HEK293 (cell line): ENCODE data around the gene RASA3.
"Not testable (repeated sequence)": the region's sequence is repeated elsewhere in the genome, so short reads cannot be mapped to it uniquely, and the experiment has no call there.

Experiments used
- CTCF ChIA-PET: fragments of 350-600 bp; formaldehyde crosslinking; extraction: SDS; loops from one replicate; lab custom pipeline; 2021; ENCODE audit warnings: antibody characterized with exemption; lab: Yijun Ruan, JAX
- POLR2A ChIA-PET: fragments of 300-600 bp; formaldehyde crosslinking; extraction: SDS; loops from one replicate; lab custom pipeline; 2020; ENCODE audit warnings: antibody characterized with exemption, inconsistent platforms; lab: Yijun Ruan, JAX
- H3K27ac ChIP-seq: fragments of 200-500 bp; sonication (Bioruptor generic); 2 replicates; pipeline ENCODE4 v1.5.1; 2014; ENCODE audit warnings: low read depth, low read length, control low read depth, inconsistent platforms; ENCODE audit errors: extremely low read depth
- H3K36me3 ChIP-seq, 2 experiments: fragments of 200-500 bp in 1 of 2; sonication (Bioruptor generic) in 1 of 2; 1 replicate in 1 of 2; 2 replicates in 1 of 2; pipeline ENCODE4 v1.5.1; 2014 to 2017; ENCODE audit warnings: inconsistent platforms in 2 of 2, low read length in 2 of 2; ENCODE audit not compliant: control insufficient read depth in 2 of 2, insufficient read depth in 1 of 2
- H3K4me1 ChIP-seq: fragments of 200-500 bp; sonication (Bioruptor generic); 2 replicates; pipeline ENCODE4 v1.5.1; 2014; ENCODE audit warnings: mild to moderate bottlenecking, low read length, inconsistent platforms; ENCODE audit not compliant: control insufficient read depth, insufficient read depth
- H3K4me3 ChIP-seq: 2 replicates; pipeline ENCODE4 v1.5.1; 2011; ENCODE audit warnings: low read depth, mild to moderate bottlenecking, control low read depth, low read length, moderate library complexity
- H3K9me3 ChIP-seq: fragments of 200-500 bp; sonication (Bioruptor generic); 2 replicates; pipeline ENCODE4 v1.5.1; 2014; ENCODE audit warnings: low read depth, low read length, inconsistent platforms; ENCODE audit not compliant: control insufficient read depth, insufficient read depth
- KLF9 ChIP-seq: fragments of 450-650 bp; formaldehyde crosslinking; IDR thresholded peaks from 2 replicates; pipeline ENCODE4 v1.5.1; 2016; ENCODE audit warnings: missing biosample characterization, missing genetic modification characterization, low read depth
- MZF1 ChIP-seq: fragments of 450-650 bp; formaldehyde crosslinking; IDR thresholded peaks from 2 replicates; pipeline ENCODE4 v1.5.1; 2017; ENCODE audit warnings: missing biosample characterization, missing genetic modification characterization, borderline replicate concordance
- PATZ1 ChIP-seq: fragments of 450-650 bp; formaldehyde crosslinking; IDR thresholded peaks from 2 replicates; pipeline ENCODE4 v1.5.1; 2016; ENCODE audit warnings: missing biosample characterization, missing genetic modification characterization
- PRDM2 ChIP-seq: fragments of 450-650 bp; formaldehyde crosslinking; IDR thresholded peaks from 2 replicates; pipeline ENCODE4 v1.5.1; 2016; ENCODE audit warnings: missing biosample characterization, missing genetic modification characterization, borderline replicate concordance
- RBAK ChIP-seq: fragments of 450-650 bp; formaldehyde crosslinking; IDR thresholded peaks from 2 replicates; pipeline ENCODE4 v1.5.1; 2016; ENCODE audit warnings: missing biosample characterization, missing genetic modification characterization
- TCF7L2 ChIP-seq: IDR thresholded peaks from 2 replicates; pipeline ENCODE4 v1.6.1; 2011; ENCODE audit warnings: low read depth, mild to moderate bottlenecking, inconsistent platforms, low read length, moderate library complexity, borderline replicate concordance
- ZBTB10 ChIP-seq: fragments of 450-650 bp; formaldehyde crosslinking; IDR thresholded peaks from 2 replicates; pipeline ENCODE4 v1.5.1; 2016; ENCODE audit warnings: missing biosample characterization, missing genetic modification characterization
- ZNF10 ChIP-seq: fragments of 450-650 bp; formaldehyde crosslinking; IDR thresholded peaks from 2 replicates; pipeline ENCODE4 v1.5.1; 2017; ENCODE audit warnings: missing biosample characterization, missing genetic modification characterization
- ZNF335 ChIP-seq: fragments of 450-650 bp; formaldehyde crosslinking; conservative IDR thresholded peaks from 2 replicates; pipeline ENCODE4 v1.5.1; 2016; ENCODE audit warnings: missing biosample characterization, missing genetic modification characterization
- TF ChIP-seq, protein P1 (sequence below): fragments of 450-650 bp; formaldehyde crosslinking; IDR thresholded peaks from 2 replicates; pipeline ENCODE4 v1.5.1; 2016; ENCODE audit warnings: missing biosample characterization, missing genetic modification characterization
- TF ChIP-seq, protein P2 (sequence below): fragments of 450-650 bp; formaldehyde crosslinking; IDR thresholded peaks from 2 replicates; pipeline ENCODE4 v1.5.0; 2017; ENCODE audit warnings: missing biosample characterization, missing genetic modification characterization, borderline replicate concordance

RASA3 gene

DNA sequence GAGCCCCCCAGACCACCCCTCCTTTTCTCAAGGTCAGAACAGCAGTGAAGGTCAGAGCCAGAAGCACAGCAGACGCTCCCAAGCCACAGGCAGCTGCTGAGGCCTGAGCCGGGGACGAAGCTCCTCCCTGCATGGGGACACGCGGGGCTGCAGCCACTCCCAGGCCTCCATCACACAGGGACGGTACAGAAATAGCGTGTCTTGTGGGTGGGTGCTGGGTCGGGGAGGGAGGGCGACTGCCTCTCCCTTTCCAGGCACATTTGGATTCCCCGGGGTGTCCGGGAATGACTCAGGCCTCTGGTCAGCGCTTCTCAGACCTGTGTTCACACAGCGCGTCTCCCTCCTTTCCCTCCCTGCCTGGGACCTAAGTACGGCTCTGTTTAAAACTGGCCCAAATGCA lies 33.2 kb downstream of the RASA3 start (continued):
- TF ChIP-seq KLF9 (tag by site-specific recombination) (no peak), ZNF335 (no peak), ZBTB10 (tag by site-specific recombination) (peak; percentile 81), ZNF10 (tag by site-specific recombination) (no peak), TCF7L2 (no peak), RBAK (tag by site-specific recombination) (no peak), PATZ1 (tag by site-specific recombination) (peak; percentile 65; the same call in 1 of the 2 replicates), PRDM2 (no peak), MZF1 (tag by site-specific recombination) (no peak)
- TF ChIP-seq, protein P1, sequence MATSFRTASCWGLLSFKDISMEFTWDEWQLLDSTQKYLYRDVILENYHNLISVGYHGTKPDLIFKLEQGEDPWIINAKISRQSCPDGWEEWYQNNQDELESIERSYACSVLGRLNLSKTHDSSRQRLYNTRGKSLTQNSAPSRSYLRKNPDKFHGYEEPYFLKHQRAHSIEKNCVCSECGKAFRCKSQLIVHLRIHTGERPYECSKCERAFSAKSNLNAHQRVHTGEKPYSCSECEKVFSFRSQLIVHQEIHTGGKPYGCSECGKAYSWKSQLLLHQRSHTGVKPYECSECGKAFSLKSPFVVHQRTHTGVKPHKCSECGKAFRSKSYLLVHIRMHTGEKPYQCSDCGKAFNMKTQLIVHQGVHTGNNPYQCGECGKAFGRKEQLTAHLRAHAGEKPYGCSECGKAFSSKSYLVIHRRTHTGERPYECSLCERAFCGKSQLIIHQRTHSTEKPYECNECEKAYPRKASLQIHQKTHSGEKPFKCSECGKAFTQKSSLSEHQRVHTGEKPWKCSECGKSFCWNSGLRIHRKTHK (tag by site-specific recombination): no peak
- TF ChIP-seq, protein P2, sequence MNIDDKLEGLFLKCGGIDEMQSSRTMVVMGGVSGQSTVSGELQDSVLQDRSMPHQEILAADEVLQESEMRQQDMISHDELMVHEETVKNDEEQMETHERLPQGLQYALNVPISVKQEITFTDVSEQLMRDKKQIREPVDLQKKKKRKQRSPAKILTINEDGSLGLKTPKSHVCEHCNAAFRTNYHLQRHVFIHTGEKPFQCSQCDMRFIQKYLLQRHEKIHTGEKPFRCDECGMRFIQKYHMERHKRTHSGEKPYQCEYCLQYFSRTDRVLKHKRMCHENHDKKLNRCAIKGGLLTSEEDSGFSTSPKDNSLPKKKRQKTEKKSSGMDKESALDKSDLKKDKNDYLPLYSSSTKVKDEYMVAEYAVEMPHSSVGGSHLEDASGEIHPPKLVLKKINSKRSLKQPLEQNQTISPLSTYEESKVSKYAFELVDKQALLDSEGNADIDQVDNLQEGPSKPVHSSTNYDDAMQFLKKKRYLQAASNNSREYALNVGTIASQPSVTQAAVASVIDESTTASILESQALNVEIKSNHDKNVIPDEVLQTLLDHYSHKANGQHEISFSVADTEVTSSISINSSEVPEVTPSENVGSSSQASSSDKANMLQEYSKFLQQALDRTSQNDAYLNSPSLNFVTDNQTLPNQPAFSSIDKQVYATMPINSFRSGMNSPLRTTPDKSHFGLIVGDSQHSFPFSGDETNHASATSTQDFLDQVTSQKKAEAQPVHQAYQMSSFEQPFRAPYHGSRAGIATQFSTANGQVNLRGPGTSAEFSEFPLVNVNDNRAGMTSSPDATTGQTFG (tag by site-specific recombination): no peak

DNA sequence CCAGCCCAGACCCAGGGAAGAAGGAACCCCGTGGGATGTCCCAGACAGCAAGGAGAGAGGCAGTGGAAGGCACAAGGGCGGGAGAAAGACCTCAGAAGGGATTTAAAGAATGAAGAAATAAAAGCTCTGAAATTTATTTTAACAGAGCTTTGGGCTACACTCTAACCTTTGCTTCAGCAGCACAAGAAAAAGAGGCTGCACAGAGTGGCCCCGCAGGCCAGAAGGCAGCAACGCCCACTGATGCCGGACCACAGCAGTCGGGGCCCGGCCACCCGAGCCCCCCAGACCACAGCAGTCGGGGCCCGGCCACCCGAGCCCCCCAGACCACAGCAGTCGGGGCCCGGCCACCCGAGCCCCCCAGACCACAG lies 33.8 kb downstream of the RASA3 start:
- ChIA-PET CTCF (interaction anchor here (0.6 kb wide), 1 partner anchor 165 kb away, joined by 4 read pairs; no protein-coding TSS in a partner anchor), POLR2A (interaction anchor here (0.6 to 1.2 kb wide), 2 partner anchors 13 to 29 kb away, joined by 4 to 5 read pairs; no protein-coding TSS in a partner anchor)
- H3K9me3 ChIP-seq, H3K27ac ChIP-seq, H3K36me3 ChIP-seq, H3K4me1 ChIP-seq, H3K4me3 ChIP-seq: not testable (repeated sequence)
